HPDE6-E6E7 (cell line): ENCODE results near the gene AGTPBP1.
A peak's percentile ranks its signal among the peaks of the same experiment; 100 is the strongest.

Experiments
- DNase-seq: peaks from one replicate; pipeline ENCODE4 v3.0.0; 2011; ENCODE audit warnings: missing footprints; ENCODE audit errors: extremely low spot score

Gene AGTPBP1

DNA sequence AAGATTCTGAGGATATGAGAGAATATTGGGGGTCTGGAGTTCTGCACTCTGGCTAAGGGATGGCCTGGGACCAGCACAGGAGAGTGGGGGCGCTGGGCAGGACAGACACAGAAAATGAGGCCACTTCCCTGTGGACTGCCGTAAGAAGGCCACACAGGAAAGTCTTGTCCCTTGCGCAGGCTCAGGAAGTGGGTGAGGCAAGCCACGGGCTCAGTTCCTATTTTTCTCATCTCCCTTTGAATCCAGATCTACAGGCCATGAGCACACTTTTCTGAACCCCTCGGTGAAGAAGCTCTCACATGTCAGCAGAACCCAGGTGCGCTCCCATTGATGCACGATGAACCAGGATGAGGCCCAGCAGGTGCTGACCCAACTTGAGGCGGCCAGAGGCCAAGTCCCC, 207.4 kb downstream of the AGTPBP1 start:
- no peak for DNase-seq

DNA sequence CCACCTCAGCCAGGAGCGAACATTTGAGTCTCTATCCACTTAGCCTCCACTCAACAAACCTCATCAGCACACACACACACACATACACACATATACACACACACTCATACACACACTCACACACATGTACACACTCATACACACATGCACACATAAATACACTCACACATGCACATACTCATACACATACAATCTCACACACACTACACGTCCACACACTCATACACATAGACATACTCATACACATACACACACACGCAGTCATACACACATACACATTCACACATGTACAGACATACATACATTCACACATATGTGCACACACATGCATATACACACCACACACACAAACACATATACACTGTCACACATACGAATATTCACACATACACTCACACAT, 208.2 kb downstream of the AGTPBP1 start:
- no peak for DNase-seq

DNA sequence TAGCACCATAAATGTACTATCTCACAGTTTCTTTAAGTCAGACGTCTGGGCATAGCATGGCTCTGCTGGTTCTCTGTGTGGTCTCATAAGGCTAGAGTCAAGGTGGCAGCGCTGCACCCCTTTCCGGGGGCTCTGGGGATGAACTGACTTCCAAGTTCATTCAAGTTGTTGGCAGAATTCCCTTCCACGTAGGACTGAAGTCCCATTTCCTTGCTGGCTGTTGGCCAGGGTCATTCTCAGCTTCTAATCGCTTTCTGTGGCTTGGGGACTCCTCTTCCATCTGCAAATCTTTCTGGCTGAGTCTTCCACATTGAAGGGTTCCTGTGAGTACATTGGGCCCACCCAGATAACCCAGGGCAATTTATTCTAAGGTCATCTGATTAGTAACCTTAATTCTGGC, 211.0 kb downstream of the AGTPBP1 start:
- no peak for DNase-seq

DNA sequence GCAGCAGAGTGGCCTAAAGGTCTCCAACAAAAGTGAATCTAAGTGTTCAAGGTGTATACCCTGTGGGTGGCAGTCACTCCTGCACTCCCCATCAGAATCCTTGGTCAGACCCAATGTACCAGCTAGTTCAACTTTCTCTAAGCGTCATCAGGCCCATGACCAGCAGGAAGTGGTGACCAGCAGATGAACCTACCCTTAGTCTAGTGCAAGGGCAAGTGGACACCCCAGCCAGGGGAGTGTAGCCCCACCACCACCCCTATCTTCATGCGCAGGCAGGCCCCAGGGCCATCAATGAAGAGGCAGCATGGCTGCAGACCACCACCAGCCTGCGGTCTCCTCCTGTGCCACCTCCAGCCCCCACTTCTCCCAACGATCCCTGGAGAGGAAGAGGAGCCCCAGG, 213.1 kb downstream of the AGTPBP1 start:
- no peak for DNase-seq

DNA sequence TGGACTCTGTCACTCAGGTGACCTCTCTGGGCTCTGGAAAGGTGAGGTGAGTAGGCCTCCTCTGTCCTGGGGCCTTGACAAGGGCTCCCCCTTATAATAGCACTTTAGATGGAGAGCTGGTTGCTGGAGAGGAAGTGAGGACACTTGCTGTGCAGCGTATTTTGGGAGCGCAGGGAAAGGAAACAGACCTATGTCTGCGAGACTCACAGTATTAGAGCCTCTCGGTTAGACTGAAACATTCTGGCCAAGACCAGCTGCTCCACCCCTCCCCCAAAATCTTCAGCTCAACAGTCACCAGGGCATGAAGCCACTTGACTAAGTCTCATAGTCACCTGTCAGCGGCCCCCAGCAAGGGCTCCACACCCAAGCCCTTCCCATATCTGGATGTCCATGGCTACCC, 213.6 kb downstream of the AGTPBP1 start:
- no peak for DNase-seq

DNA sequence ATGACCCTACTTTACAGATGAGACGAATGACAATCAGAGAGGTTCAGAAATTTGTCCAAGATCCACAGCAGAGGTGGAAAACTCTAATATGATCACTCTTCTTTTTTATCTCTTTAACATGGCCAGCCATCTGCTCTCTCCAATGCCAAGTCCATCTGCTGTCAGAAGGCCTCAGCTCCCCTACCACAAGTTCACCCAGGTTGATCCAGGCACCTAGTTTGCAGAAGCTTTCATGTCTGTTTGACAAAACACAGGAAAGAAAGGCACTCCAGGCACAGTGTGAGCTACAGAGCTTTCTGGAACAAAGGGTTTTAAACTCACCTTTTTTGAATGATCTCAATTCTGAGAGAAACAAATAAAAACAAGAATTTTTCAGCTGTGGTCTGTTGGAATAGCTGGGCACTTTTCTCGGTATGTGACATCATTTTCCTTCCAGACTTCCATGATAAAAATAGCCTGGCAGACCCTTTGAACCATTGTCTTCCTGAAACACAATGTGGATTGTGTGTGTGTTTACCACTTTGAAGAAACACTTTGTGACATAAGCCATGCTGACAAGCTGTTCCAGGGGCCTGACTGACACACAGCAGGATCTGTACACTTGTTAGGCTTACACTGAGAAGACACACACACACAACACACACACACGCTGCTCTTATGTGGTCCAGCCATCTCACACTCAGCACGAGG, 214.3 kb downstream of the AGTPBP1 start:
- no peak for DNase-seq

DNA sequence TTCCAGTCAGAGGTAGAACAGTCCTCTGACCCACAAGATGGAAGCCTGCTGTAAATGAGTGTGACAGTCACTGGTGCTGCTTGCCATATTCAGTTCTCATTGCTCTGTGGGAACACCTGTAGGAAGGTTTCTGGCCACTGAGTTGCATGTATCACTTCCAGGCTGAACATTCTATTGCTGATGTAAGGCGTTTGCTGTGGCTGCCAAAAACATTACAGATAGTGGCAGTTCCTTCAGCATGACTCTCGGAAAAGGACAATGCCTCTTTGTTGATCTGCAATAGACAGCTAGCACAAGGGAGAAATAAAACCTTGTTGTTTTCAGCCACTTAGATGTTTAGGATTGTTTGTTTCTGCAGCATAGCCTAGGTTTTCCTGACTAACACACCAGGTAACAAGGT, 217.2 kb downstream of the AGTPBP1 start:
- no peak for DNase-seq

DNA sequence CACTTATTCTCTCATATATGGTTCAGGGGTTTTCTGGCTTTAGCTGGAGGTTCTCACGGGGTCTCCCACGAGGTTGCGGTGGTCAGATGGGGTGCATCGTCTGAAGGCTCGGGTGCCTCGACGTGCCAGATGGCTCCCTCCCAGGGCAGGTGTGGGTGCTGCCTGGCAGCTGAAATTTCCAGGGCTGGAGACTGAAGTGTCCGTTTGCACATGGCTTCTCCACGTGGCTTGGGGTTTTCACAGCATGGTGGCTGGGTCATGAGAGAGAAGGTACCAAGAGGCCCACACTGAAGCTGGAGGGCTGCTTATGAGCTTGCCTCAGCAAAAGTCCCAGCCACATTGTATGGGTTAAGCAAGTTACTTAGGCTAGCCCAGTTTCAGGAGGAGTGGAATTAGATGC, 218.6 kb downstream of the AGTPBP1 start:
- no peak for DNase-seq

DNA sequence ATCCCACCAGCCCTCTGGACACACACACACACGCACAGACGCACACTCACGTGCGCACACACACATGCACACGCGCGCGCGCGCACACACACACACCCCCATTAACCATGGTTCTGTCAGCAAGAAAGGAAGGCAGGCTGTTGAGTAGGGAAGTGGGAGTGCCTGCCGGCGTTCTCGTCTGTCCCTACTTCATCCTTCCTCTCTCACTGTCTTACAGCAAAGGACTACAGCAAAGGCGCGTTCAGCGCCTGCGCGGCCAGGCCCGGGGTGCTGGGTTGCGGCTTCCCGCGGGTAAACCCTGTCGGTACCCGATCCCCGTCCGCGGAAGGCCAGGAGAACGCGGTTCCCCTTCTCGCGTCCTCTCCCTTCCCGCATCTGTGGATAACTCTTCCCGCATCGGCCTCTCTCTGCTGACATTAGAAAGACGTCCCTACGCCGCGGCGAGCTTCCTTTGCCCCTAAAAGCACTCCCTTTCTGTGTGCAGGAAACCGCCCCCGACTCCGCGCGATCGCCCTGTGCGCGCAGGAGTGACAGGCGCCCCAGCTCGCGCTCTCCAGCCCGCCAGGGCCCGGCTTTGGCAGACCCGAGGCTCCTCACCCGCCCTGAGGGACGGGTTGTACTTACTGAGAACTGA, 219.2 kb downstream of the AGTPBP1 start:
- DNase-seq = peak; percentile 23

DNA sequence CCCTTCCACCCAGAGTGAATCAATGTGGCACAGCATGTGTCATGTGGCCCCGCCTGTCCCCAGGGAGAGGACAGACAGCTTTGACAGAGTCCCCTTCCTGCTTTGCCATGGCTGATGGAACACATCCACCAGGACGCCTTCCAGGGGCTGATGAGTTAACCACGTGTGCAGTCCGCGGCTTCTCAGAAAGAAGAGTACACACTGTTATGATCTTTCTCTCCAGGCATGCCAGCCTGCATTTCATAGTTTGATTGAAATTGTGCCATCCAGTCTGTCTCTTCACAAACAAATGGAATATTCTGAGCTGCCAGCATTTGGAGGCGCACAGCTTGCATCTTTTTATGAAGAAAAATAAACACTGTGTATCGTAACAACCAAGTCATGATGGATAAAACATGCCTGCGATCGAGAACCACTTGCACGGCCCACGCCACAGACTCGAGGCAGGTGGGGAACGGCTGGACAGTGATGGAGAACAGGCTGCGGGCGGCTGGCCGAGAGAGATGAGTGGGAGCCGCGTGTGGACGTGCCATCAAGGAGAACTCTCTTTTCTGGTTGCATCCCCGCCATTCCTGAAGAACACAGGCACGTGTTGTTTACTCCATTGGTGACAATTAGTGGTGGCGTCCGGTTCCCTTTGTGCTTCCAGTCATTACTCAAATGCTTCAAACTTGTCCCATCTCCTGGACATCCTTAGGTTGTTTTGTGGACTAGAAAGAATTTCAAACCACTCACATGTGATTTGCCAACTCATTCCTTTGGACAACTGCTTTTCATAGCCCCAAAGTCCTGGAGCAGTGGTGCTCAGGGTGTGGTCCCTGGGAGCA, 220.2 kb downstream of the AGTPBP1 start:
- no peak for DNase-seq

DNA sequence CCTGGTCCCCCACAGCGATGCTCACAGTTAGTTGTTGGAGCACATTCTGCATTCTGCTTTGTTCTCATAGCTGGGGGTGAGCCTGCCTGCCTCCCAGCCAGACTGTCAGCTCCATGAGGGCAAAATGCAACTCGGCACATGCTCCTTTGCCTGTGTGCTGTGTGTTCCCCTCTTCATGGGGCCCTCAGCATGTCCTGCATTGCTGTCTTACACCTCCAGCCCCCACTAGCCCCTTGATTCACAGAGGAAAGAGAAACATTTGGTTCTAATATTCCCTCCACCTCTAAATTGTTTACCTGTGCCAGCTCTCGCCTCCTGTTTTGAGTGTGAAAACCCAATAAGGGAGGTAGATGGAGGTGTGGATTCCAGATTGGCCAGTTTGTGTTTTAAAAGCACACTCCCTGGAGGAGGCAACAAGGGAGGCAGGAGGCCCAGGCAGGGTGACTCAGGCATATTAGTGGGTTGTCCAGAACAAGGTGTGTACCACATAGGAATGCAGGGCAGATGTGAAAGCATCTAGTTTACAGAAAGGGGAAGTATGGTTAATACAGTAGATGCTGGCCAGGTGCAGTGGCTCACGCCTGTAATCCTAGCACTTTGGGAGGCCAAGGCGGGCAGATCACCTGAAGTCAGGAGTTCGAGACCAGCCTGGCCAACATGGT, 224.6 kb downstream of the AGTPBP1 start:
- peak; percentile 50 for DNase-seq

DNA sequence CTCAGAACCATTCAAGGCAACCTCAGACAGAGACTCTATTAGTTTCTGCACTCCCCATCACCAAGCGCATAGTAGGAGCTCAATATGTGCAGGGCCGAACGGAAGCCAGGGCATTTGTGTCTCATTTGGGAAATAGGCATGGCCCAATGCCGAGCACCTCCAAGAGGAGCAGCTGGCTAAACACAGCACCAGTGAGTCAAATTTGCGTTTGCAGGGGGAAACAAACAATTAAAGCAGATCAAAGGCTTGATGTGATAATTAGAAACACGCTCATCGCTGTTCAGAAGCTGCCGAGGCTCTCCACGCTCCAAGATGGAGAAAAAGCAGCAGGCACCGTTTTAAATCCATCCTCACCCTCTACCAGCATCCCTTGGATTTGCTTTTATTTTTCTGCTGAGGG, 225.3 kb downstream of the AGTPBP1 start:
- no peak for DNase-seq

DNA sequence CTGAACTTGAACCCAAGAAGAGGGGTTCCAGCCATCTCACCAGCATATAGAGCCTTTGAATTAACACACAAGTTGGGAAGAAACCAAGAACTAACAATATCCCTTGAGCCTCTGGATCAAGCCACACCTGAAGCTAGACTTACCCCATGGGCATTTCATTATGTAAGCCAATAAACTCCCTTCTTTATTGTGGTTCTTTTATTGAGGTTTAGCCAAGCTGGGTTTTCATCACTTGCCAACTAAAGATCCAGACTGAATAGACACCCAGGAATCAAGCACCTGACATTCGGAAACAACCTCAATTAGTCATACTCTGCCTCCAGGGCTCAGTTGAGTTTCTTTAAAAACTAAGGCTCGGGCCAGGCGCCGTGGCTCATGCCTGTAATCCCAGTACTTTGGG, 226.7 kb downstream of the AGTPBP1 start:
- peak; percentile 29 for DNase-seq

DNA sequence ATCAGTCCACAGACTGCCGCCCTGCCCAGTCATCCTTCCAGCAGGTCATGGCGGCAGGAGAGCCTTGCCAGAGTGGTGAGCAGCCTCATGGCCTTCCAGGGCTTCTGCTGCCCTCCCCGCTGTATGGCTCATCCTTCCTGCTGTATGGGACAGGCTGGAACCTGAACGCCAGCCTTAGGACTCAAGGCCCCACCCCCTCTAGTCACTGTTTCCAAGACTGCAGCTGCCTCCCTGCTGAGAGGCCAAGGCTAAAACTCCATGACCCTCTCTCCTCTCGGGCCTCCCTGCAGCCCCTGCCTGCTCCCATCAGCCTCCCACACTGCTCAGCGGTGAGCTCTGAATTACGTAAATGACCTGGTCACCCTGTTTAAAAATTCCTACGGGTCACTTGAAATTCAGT, 227.5 kb downstream of the AGTPBP1 start:
- DNase-seq = peak; percentile 83

DNA sequence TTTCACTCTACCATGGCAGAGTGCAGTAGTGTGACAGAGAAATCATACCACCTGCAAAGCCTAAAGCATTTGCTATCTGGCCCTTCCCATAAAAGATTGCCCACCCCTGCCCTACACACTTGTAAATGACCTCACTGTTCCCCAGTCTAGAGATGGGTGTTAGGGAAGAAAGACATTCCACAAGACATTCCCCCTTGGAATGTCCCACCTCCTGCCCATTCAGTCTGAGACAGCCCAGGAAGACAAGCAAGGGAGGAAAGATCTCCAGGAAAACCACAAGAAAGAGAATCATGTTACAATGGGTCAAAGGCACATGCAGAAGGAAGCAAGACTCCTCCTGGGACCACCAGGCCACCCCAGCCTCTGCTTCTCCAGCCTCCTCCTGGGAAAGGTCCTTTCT, 230.0 kb downstream of the AGTPBP1 start:
- DNase-seq = no peak

DNA sequence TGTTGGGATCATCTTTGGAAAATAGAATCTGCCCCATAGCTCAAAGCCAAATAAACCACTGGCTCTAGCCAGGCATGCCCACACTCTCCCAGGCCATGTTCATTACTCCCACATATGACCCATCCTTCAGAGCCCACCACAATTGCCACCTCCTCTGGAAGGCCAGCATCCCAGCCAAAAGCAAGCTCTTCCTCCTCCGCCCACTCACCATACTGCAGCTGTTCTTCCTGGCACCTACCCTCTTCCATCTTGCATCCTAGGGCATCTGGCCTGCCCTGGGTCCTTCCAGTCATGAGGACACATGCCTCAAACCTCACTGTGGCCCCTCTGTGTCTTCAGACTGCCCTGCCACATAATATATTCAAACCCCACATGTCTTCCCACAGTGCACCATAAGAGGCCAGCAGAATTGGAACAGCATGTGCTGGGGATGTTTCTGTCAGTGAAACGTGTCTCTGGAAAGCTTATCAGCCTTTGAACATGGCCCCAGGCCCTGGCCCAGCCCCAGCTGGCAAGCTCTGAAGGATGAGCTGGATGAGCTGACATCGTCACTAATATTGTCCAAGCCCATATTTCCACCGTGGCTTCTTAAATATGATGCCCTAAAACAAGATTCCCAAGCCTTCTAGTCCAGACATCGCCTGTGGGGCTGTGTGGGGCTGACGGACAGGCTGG, 230.8 kb downstream of the AGTPBP1 start:
- DNase-seq = no peak

DNA sequence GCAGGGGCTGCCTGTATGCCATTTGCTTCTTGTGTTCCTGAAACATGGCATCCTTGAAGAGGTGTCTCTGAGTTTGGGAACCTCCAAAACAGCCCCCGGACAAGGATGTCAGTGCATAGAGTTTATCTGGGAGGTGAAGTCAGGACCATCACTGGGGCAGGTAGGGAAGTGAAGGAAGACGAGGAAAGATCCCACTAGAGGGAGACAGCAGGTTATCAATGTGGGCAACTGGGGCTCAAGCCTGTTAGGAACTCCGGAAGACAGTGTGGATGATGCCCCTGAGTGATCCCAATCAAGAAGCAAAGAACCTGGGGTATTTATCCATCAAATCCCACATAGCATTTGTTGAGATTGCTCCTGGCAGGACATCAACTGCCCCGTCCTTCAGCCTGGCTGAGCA, 233.1 kb downstream of the AGTPBP1 start:
- DNase-seq = peak; percentile 17

DNA sequence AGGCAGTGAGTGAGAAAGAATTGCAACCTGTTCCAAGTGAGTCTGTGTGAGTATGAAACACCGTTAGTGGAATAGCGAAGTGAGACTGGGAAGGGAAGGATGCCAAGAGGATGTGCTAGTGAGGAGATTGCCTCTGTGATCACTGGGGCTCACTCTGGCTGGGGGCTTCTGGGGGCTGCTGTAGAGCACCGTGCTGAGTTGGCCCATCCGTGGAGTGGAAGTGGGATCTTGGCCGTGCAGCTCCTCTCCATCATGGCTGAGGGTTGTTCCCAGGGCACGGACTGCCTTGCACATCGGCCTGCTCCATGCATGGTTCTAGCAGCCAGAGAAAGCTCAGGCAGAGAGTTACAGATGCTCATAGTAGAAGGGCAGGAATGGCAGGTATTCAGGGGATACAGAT, 236.1 kb downstream of the AGTPBP1 start:
- no peak for DNase-seq

DNA sequence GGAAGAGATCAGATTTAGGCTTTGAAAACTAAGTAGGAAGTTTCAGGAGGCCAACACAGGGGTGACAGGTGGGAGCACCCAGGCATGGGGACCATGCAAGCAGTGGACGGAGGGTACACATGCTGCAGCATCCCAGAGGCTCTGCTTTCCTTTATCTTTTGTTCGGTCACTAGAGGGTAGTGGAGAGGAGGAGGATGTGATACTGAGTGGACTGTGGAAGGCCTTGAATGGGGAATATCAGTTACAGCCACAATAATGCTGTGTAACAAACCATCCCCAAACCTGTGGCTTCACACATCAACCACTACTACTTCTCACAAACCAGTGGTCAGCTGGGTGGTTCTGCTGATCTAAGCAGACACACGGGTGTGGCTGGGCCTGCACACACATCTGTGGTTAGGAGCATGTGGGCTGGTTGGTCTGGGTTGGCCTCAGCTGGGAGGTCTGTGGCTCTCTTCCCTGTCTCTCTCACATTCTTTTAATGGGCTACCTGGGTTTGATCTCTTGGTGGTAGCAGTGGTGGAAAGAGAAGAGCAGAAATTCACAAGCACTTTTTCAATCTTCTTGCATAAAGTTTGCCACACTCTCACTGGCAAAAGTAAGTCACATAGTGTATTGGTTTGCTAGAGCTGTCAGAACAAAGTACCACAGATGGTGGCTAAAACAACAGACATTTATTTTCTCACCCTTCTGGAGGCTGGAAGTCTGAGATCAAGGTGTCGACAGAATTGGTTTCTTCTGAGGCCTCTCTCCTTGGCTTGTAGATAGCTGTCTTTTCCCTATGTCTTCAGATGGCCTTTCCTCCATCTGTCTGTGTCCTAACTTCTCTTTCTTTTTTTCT, 238.7 kb downstream of the AGTPBP1 start:
- no peak for DNase-seq

DNA sequence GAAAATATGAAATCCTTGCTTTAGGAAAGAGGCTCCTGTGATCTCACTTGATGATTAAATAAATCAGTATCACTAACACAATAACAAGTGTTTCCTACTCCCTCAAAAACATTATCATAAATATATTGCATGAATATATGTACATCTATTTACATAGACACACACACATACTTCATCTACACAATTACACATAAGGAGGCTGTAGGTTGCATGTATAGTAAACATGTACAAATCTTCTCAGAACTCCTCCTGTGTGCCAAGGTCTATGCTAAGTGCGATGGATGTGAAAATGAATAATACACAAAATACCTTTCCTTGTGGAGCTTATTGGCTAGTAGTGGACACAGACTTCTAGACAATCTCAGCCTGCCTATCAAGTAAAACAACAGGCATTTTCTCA, 239.9 kb downstream of the AGTPBP1 start:
- DNase-seq = no peak

DNA sequence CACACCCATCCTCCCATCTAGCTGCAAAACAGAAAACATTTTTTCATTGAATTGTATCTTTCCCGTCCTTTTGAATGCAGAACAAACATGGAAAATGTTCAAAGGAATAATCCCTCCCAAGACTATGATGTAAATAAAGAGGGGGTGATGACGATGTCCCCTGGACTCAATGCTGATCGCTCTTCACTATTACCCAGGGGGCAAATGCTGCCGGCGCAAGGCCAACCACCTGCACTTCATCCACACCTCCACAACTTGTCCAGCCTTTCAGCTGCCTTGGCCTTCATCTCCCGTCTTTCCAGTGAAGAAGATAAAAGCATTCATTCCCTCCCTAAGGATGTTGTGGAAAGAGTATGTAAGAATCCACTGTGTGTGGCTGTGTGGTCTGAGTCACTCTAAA, 240.3 kb downstream of the AGTPBP1 start:
- DNase-seq = no peak
